Stomach (tissue), 4 donors: ENCODE measurements around the gene COG3.

Experiments used
- POLR2A ChIP-seq, 4 donors: fragments of 450-650 bp; IDR thresholded peaks; one replicate each; pipeline ENCODE4 v1.6.1; 2016; ENCODE audit warnings: antibody characterized with exemption in 4 of 4, control low read depth in 2 of 4, mild to moderate bottlenecking in 1 of 4, moderate library complexity in 1 of 4
- TF ChIP-seq, protein P1 (sequence below), 7 experiments: fragments of 450-650 bp in 4 of 7; fragments of 200-600 bp in 3 of 7; sonication (generic) in 3 of 7; IDR thresholded peaks; one replicate each; pipeline ENCODE4 v1.5.1; 2016 to 2019; ENCODE audit warnings: antibody characterized with exemption in 7 of 7, control low read depth in 2 of 7, mild to moderate bottlenecking in 1 of 7

DNA sequence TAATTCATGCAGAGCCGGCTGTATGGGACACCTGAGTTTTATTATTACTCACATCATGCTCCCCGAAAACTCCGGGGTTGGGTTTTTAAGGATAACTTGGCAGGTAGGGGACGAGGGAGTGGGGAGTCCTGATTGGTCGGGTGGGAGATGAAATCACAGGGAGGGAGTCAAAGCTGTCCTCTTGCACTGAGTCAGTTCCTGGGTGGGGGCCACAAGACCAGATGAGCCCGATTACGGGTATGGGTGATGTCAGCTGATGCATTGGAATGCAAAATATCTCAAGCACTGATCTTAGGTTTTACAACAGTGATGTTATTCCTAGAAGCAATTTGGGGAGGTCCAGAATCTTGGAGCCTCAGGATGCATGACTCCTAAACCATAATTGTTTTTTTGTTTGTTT, 18.6 kb upstream of the COG3 start:
- TF ChIP-seq, protein P1, sequence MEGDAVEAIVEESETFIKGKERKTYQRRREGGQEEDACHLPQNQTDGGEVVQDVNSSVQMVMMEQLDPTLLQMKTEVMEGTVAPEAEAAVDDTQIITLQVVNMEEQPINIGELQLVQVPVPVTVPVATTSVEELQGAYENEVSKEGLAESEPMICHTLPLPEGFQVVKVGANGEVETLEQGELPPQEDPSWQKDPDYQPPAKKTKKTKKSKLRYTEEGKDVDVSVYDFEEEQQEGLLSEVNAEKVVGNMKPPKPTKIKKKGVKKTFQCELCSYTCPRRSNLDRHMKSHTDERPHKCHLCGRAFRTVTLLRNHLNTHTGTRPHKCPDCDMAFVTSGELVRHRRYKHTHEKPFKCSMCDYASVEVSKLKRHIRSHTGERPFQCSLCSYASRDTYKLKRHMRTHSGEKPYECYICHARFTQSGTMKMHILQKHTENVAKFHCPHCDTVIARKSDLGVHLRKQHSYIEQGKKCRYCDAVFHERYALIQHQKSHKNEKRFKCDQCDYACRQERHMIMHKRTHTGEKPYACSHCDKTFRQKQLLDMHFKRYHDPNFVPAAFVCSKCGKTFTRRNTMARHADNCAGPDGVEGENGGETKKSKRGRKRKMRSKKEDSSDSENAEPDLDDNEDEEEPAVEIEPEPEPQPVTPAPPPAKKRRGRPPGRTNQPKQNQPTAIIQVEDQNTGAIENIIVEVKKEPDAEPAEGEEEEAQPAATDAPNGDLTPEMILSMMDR (IDR thresholded peaks at IDR 0.05): no peak
- no peak for TF ChIP-seq POLR2A (IDR thresholded peaks at IDR 0.05)
